EL (cell line): Measurements from ENCODE around the gene ZNF80.

Source experiments
- DNase-seq: peaks from one replicate; pipeline ENCODE4 v3.0.0-alpha.2; 2016

ZNF80 gene

DNA sequence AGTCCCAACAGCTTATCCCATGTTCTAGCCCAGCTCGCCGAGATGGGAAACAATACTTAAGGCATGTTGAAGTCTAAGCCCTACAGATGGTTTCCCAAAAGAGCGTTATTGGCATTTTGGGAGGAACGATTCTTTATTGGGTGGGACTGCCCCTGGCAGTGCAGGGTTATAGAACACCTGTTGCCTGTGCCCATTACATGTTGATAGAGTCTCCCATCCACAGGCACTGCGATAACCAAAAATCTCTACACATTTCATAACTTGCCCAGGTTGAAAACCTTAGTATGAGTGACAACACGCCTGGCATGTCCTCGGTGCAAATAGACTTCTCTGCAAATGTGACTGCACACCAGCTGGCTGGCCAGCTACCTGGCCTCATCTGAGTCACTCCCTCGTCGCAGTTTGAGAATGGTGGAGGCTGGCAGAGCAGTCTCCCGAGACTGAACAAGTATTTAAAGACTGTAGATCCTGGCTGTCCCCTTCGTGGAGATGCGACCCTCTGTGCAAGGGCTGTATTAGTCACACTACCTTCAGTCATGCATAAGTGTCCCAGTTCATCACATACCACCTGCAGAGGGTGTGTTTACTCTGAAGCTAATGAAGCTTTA is 18.7 kb downstream of the ZNF80 start:
- DNase-seq = no peak

- DNase-seq = no peak
Observed at GRCh38 chr3:114218006-114218405, 19.4 kb downstream of the ZNF80 start.

DNA sequence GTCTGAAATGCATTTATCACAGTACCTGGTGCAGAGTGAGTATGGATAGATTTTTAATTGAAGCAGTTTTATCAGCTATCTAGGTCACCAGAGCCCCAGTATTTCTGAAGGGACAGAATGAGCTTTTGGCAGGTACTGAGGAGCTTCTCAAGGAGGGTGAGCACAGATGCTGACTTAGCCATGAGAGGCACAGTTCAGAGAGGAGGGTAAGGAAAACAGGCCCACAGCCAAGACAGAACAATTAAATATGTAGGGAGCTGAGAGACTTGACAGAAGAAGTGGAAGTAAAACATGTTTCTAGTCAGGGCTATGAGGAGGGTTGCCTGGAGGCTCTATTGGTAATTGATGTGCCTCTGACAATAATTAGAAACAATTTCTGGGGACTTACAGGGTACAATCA is 20.1 kb downstream of the ZNF80 start:
- no peak for DNase-seq

DNA sequence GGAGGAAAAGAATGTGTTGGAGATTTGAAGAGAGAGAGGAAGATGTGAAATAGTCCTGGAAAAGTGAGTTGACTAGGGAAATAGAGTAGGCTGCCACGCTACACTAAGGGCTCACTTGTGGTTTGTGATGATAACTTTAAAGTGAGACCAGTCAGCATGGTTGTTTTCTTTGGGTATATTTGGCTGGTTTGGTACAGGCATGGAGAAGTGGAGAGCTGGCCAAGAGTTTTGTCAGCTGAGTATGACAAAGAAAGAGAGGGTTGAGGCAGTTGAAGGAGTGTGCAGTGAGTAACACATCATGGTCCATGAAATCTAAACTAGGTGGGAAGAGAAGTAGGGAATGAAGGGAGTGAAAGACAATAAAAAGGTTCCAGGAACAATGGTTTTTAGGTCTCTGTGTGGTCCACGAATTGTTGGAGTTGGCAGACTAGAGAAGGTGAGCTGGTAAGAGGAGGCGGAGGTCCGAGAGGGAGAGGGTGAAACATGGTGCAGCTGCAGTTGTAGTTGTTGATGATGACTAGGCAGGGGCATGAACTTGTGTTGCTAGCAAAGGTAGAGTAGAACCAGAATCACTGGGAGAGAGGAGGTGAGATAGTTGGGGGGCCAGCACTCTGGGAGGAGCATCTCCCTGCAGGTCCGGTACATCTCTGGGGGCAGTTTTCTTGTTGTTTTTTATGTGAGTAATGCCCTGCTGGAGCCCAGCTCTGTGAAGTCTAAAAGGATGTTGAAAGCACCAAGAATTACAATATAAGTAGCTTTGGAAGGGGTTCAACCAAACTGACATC is 21.0 kb downstream of the ZNF80 start:
- DNase-seq = peak; percentile 9

GRCh38 chr3:114214542-114215341 is 22.6 kb downstream of the ZNF80 start:
- DNase-seq = no peak

GRCh38 chr3:114213627-114214541 is 23.5 kb downstream of the ZNF80 start:
- peak; percentile 87 for DNase-seq

- peak; percentile 60 for DNase-seq
Observed at GRCh38 chr3:114213292-114213626, 24.1 kb downstream of the ZNF80 start.

DNA sequence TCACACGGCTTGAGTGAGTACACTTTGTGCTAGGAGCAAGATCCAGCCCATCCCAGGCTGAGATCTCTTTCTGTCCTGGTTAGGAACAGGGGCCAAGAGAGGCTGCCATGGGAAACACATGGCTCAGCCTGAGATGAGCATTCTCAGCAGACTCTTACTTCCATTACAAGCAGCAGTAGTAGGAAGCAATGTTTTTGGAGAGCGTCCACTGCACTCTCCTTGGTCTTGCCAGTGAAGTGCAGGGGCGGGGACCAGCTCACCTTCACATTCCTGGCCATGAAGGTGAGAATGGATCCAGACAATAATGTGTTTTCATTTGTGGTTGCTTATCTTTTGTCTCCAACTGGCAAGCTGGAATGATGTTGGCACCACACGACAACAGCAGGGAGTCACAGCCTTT is 24.7 kb downstream of the ZNF80 start:
- no peak for DNase-seq

- no peak for DNase-seq
Observed at GRCh38 chr3:114207768-114208167, 29.6 kb downstream of the ZNF80 start.

DNA sequence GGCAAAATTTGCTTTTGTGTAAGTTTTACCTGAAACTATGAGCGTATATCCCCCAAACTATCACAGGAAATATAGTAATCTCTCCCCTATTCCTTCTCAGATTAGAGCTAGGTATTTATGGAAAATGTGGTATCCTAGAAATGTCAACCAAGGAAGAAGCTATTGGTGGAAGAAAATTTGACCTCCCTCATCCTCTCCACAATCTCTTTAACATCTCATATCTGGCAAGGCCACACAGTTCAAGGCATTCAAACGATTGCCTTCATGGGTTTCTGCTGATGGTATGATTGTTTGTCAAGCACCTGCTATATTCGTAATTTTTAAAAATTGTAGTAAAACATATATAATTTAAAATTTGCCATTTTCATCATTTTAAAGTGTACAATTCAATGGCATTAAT is 31.0 kb downstream of the ZNF80 start:
- no peak for DNase-seq

DNA sequence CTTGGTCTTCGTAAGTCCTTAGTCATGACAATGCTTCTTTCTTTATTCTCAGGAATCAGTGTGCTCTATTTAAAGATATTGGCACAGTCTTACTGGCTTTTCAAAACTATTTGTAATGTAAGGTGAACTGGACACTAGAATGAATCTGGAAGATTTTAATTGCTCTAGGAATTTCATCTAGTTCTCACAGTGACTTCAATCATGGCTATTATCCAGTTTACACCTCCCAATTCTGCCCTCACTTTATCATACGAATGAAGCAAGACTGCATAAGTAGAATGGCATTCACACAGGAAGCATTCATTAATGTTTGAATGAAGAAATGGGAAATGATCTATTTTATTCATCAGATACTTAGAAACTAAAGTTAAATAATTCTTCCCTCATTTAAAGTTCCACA is 31.8 kb downstream of the ZNF80 start:
- DNase-seq = no peak

GRCh38 chr3:114194750-114195149 is 42.6 kb downstream of the ZNF80 start:
- no peak for DNase-seq

DNA sequence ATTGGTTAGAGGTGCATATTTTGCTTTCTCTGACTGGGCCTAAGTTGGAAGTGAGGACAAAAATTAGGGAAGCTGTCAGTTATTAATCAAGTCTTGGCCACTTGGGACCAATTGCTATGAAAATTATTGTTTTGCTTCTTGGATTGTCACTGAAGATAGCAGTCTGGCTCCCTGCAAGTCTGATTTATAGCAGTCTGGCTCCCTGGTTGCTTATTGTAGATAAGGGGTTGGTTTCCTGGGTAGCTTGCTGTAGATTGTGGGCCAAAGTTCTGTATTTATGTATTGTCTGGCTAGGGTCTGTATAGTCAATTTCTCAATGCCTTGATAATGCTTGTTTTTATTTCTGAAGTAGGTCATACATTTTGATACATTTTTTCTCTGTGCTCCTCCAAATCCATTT is 45.2 kb downstream of the ZNF80 start:
- DNase-seq = no peak

- DNase-seq = no peak
Observed at GRCh38 chr3:114186501-114186900, 50.9 kb downstream of the ZNF80 start.
